Testis (tissue), 3 donors: ENCODE results near the gene PTHLH. TPM values are rescaled to one million over a fixed set of nuclear protein-coding genes. Genes with fewer than 3 reads are reported as not detected.

Experiments
- DNase-seq: peaks from one replicate; pipeline ENCODE4 v3.0.0-alpha.2; 2019
- H3K27ac ChIP-seq, 2 donors: fragments of 200-600 bp; sonication (generic); one replicate each; pipeline ENCODE4 v1.5.1; 2019
- H3K27me3 ChIP-seq: fragments of 200-600 bp; sonication (generic); one replicate; pipeline ENCODE4 v1.5.1; 2019
- H3K36me3 ChIP-seq: fragments of 200-600 bp; sonication (generic); one replicate; pipeline ENCODE4 v1.5.1; 2017; ENCODE audit warnings: low read depth; ENCODE audit errors: missing control alignments
- H3K4me1 ChIP-seq: fragments of 200-600 bp; sonication (generic); one replicate; pipeline ENCODE4 v1.5.1; 2019
- H3K4me3 ChIP-seq, 2 donors: fragments of 200-600 bp; sonication (generic); one replicate each; pipeline ENCODE4 v1.5.1; 2017 to 2019
- H3K9me3 ChIP-seq: fragments of 200-600 bp; sonication (generic); one replicate; pipeline ENCODE4 v1.5.1; 2017
- POLR2A ChIP-seq: fragments of 450-650 bp; IDR thresholded peaks from one replicate; pipeline ENCODE4 v1.6.1; 2017; ENCODE audit warnings: antibody characterized with exemption, mild to moderate bottlenecking, moderate library complexity
- WGBS, 2 donors: methylation state at CpG; one replicate each; pipeline ENCODE4 v1.1.5; 2018; 5-methylcytosine and 5-hydroxymethylcytosine counted together
- intact Hi-C: fragments of 100-400 bp; cut with DNase I; formaldehyde crosslinking; loops from one replicate; pipeline ENCODE4 v1.15.1; 2023; ENCODE audit warnings: low total_unique reads
- polyA plus RNA-seq: library from polyadenylated mRNA; stranded (reverse); fragments of 350-450 nt; fragmentation: Illumina TruSeq; extraction: RNeasy Lipid Tissue Mini Kit (QIAGEN cat#74804); gene quantifications from one replicate; pipeline ENCODE4 v1.2.3, GENCODE V29; 2014; ENCODE audit warnings: low read depth, low replicate concordance; ENCODE audit not compliant: insufficient read depth
- total RNA-seq, 2 donors: library from RNA; depleted of rRNA; stranded (reverse); fragments of >200 nt; gene quantifications; one replicate each; pipeline ENCODE4 v1.2.3, GENCODE V29; 2016
- TF ChIP-seq, protein P1 (sequence below), 3 experiments: fragments of 450-650 bp in 2 of 3; fragments of 200-600 bp in 1 of 3; sonication (generic) in 1 of 3; IDR thresholded peaks; one replicate each; pipeline ENCODE4 v1.5.1; 2016 to 2019; ENCODE audit warnings: antibody characterized with exemption in 3 of 3, mild to moderate bottlenecking in 2 of 3, moderate library complexity in 1 of 3

PTHLH gene
- total and polyA plus RNA-seq, 3 donors from 2014 or later = 0.47 to 2.5 (median 0.50) TPM

- H3K4me3 ChIP-seq = no peak overlapping the region
- DNase-seq = no peak
- intact Hi-C loops = no loop called here
- WGBS, 2 donors = 74 to 75% methylated on average over 5 of the region's 5 CpGs
- TF ChIP-seq POLR2A = no peak
- TF ChIP-seq, protein P1, sequence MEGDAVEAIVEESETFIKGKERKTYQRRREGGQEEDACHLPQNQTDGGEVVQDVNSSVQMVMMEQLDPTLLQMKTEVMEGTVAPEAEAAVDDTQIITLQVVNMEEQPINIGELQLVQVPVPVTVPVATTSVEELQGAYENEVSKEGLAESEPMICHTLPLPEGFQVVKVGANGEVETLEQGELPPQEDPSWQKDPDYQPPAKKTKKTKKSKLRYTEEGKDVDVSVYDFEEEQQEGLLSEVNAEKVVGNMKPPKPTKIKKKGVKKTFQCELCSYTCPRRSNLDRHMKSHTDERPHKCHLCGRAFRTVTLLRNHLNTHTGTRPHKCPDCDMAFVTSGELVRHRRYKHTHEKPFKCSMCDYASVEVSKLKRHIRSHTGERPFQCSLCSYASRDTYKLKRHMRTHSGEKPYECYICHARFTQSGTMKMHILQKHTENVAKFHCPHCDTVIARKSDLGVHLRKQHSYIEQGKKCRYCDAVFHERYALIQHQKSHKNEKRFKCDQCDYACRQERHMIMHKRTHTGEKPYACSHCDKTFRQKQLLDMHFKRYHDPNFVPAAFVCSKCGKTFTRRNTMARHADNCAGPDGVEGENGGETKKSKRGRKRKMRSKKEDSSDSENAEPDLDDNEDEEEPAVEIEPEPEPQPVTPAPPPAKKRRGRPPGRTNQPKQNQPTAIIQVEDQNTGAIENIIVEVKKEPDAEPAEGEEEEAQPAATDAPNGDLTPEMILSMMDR (IDR thresholded peaks at IDR 0.05) = no peak
- H3K9me3 ChIP-seq = no peaks in the 10 kb centered on the region
- H3K36me3 ChIP-seq = no peaks in the 10 kb centered on the region
- no peaks in the 10 kb centered on the region for H3K4me1 ChIP-seq
- no peak overlapping the region for H3K27ac ChIP-seq
- H3K27me3 ChIP-seq = no peaks in the 10 kb centered on the region
Observed at GRCh38 chr12:27987331-27987730, 14.8 kb upstream of the PTHLH start.

GRCh38 chr12:27984275-27984674 is 11.7 kb upstream of the PTHLH start:
- Histone ChIP-seq H3K4me3 (no peak overlapping the region), H3K36me3 (no peaks in the 10 kb centered on the region), H3K27ac (no peak overlapping the region), H3K9me3 (no peaks in the 10 kb centered on the region), H3K4me1 (no peaks in the 10 kb centered on the region), H3K27me3 (no peaks in the 10 kb centered on the region)
- 73 to 78% methylated on average over 2 of the region's 2 CpGs for WGBS, 2 donors
- no peak for DNase-seq
- intact Hi-C loops = no loop called here
- TF ChIP-seq, protein P1 (IDR thresholded peaks at IDR 0.05) = no peak
- no peak for TF ChIP-seq POLR2A

DNA sequence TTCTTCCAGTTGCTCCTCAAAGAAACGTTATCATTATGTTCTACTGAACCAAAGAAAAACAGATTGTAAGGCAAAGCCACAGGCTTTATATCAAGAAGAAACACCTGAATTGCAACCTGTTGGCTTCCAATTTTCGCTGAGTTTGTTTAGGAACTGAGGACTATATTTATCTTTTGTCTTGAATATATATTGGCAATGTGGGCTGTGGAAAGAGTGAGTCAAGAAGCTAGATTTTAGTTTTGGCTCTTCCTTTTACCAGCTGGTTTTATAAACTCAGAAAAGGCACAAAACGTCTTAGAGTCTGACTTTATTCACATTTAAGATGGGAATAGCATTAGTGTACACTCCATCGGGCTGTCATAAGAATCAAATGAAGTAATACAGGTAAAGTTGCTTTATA is 10.4 kb upstream of the PTHLH start:
- no peak for TF ChIP-seq POLR2A
- TF ChIP-seq, protein P1 (IDR thresholded peaks at IDR 0.05) = no peak
- Histone ChIP-seq H3K27me3 (no peaks in the 10 kb centered on the region), H3K27ac (no peak overlapping the region), H3K4me1 (no peaks in the 10 kb centered on the region), H3K36me3 (no peaks in the 10 kb centered on the region), H3K9me3 (no peaks in the 10 kb centered on the region), H3K4me3 (no peak overlapping the region)
- intact Hi-C loops = no loop called here
- WGBS, 2 donors = 65 to 66% methylated on average over 4 of the region's 4 CpGs
- DNase-seq = no peak

- H3K9me3 ChIP-seq = no peaks in the 10 kb centered on the region
- H3K4me1 ChIP-seq = no peaks in the 10 kb centered on the region
- WGBS, 2 donors = 24 to 30% methylated on average over 2 of the region's 2 CpGs
- intact Hi-C loops = no loop called here
- no peak for TF ChIP-seq POLR2A
- TF ChIP-seq, protein P1 (IDR thresholded peaks at IDR 0.05) = no peak
- no peak overlapping the region for H3K27ac ChIP-seq
- no peaks in the 10 kb centered on the region for H3K36me3 ChIP-seq
- no peak overlapping the region for H3K4me3 ChIP-seq
- no peaks in the 10 kb centered on the region for H3K27me3 ChIP-seq
- no peak for DNase-seq
Observed at GRCh38 chr12:27982385-27982784, 9.9 kb upstream of the PTHLH start.

- no peaks in the 10 kb centered on the region for H3K4me1 ChIP-seq
- 78 to 89% methylated on average over 2 of the region's 2 CpGs for WGBS, 2 donors
- no peaks in the 10 kb centered on the region for H3K36me3 ChIP-seq
- H3K27me3 ChIP-seq = no peaks in the 10 kb centered on the region
- H3K27ac ChIP-seq = no peak overlapping the region
- no peak for DNase-seq
- TF ChIP-seq, protein P1 (IDR thresholded peaks at IDR 0.05) = no peak
- TF ChIP-seq POLR2A = no peak
- no peaks in the 10 kb centered on the region for H3K9me3 ChIP-seq
- no peak overlapping the region for H3K4me3 ChIP-seq
- intact Hi-C loops = no loop called here
Observed at GRCh38 chr12:27981874-27982273, 9.3 kb upstream of the PTHLH start.
